HG03025 (cell line): Measurements from ENCODE around the gene DIAPH3.

Experiments
- ATAC-seq: cut with Tn5 transposase; IDR thresholded peaks from one replicate; pipeline ENCODE4 v1.9.1; 2021; ENCODE audit warnings: mild to moderate bottlenecking, moderate library complexity; ENCODE audit not compliant: unreplicated experiment, low FRiP score

Gene DIAPH3

GRCh38 chr13:60162096-60162495 is 1.6 kb downstream of the DIAPH3 start:
- ATAC-seq = no peak

GRCh38 chr13:60158321-60158801 is 5.4 kb downstream of the DIAPH3 start:
- ATAC-seq = no peak

GRCh38 chr13:60155978-60156377 is 7.8 kb downstream of the DIAPH3 start:
- no peak for ATAC-seq

- no peak for ATAC-seq
These were observed 10.8 kb downstream of the DIAPH3 start for GRCh38 chr13:60152904-60153303.

- no peak for ATAC-seq
These were observed 11.6 kb downstream of the DIAPH3 start for GRCh38 chr13:60152114-60152513.

GRCh38 chr13:60150538-60150937 is 13.2 kb downstream of the DIAPH3 start:
- ATAC-seq = no peak

GRCh38 chr13:60148918-60149317 is 14.8 kb downstream of the DIAPH3 start:
- no peak for ATAC-seq

GRCh38 chr13:60147361-60147760 is 16.4 kb downstream of the DIAPH3 start:
- no peak for ATAC-seq

- ATAC-seq = no peak
These were observed 17.3 kb downstream of the DIAPH3 start for GRCh38 chr13:60146471-60146870.

- ATAC-seq = no peak
These were observed 20.0 kb downstream of the DIAPH3 start for GRCh38 chr13:60143775-60144174.

GRCh38 chr13:60139272-60139671 is 24.5 kb downstream of the DIAPH3 start:
- no peak for ATAC-seq

GRCh38 chr13:60138674-60139073 is 25.1 kb downstream of the DIAPH3 start:
- no peak for ATAC-seq

GRCh38 chr13:60137911-60138560 is 25.7 kb downstream of the DIAPH3 start:
- no peak for ATAC-seq

- no peak for ATAC-seq
These were observed 28.4 kb downstream of the DIAPH3 start for GRCh38 chr13:60135344-60135743.

- no peak for ATAC-seq
These were observed 29.4 kb downstream of the DIAPH3 start for GRCh38 chr13:60134376-60134775.

GRCh38 chr13:60121337-60121687 is 42.4 kb downstream of the DIAPH3 start:
- ATAC-seq = no peak

GRCh38 chr13:60120617-60121336 is 43.0 kb downstream of the DIAPH3 start:
- no peak for ATAC-seq

GRCh38 chr13:60118696-60119400 is 44.9 kb downstream of the DIAPH3 start:
- ATAC-seq = no peak

GRCh38 chr13:60114499-60115028 is 49.2 kb downstream of the DIAPH3 start:
- no peak for ATAC-seq

GRCh38 chr13:60112771-60113170 is 51.0 kb downstream of the DIAPH3 start:
- ATAC-seq = no peak

- no peak for ATAC-seq
These were observed 52.0 kb downstream of the DIAPH3 start for GRCh38 chr13:60111691-60112090.
